ENCODE results near the gene FAM167B. TPM values are rescaled to one million over a fixed set of nuclear protein-coding genes. Genes with fewer than 3 reads are reported as not detected.

The FAM167B gene
- 0.49 TPM in 1 of 2 replicates, not detected in the other for total RNA-seq (2014; rRNA removed; shearing (Covaris generic))

- DNase-seq (ENCODE audit: low read depth), result peak; percentile 61
These were observed at the start of gene FAM167B for GRCh38 chr1:32246888-32247273. Gene FAM167B (plus strand): TSS chr1:32247222. CDS start chr1:32247422, 200 bp downstream.

GRCh38 chr1:32197837-32198236, 49.2 kb upstream of the FAM167B start:
- no peak for DNase-seq (ENCODE audit: low read depth)

GRCh38 chr1:32198237-32199042, 48.6 kb upstream of the FAM167B start:
- no peak for DNase-seq (ENCODE audit: low read depth)

- no peak for DNase-seq (ENCODE audit: low read depth)
These were observed 47.8 kb upstream of the FAM167B start for GRCh38 chr1:32199043-32199716.

- no peak for DNase-seq (ENCODE audit: low read depth)
These were observed 47.3 kb upstream of the FAM167B start for GRCh38 chr1:32199717-32200072.

GRCh38 chr1:32200226-32201010, 46.6 kb upstream of the FAM167B start, which contains the start of gene CCDC28B:
Gene CCDC28B (plus strand): TSS chr1:32200595. CDS start chr1:32201936, 1,341 bp downstream.
- peak; percentile 63 for DNase-seq (ENCODE audit: low read depth)

GRCh38 chr1:32201011-32201855, 45.8 kb upstream of the FAM167B start:
- DNase-seq (ENCODE audit: low read depth), result peak; percentile 63

- DNase-seq (ENCODE audit: low read depth), result no peak
These were observed 42.1 kb upstream of the FAM167B start for GRCh38 chr1:32204943-32205361.

- DNase-seq (ENCODE audit: low read depth), result peak; percentile 77
These were observed 41.3 kb upstream of the FAM167B start, which contains the start of gene IQCC for GRCh38 chr1:32205401-32206370. Gene IQCC (plus strand): TSS chr1:32205671. CDS start chr1:32205682, 11 bp downstream.

- DNase-seq (ENCODE audit: low read depth), result no peak
These were observed 38.6 kb upstream of the FAM167B start for GRCh38 chr1:32208469-32208868.

GRCh38 chr1:32208891-32209328, 38.1 kb upstream of the FAM167B start, which contains the start of gene DCDC2B:
Gene DCDC2B (plus strand): TSS chr1:32209089. CDS start chr1:32209094, 5 bp downstream.
- peak; percentile 72 for DNase-seq (ENCODE audit: low read depth)

GRCh38 chr1:32215629-32216480, 31.2 kb upstream of the FAM167B start:
- DNase-seq (ENCODE audit: low read depth), result peak; percentile 64

- DNase-seq (ENCODE audit: low read depth), result no peak
These were observed 30.5 kb upstream of the FAM167B start for GRCh38 chr1:32216566-32216965.

GRCh38 chr1:32219022-32219421, 28.0 kb upstream of the FAM167B start:
- no peak for DNase-seq (ENCODE audit: low read depth)

- DNase-seq (ENCODE audit: low read depth), result no peak
These were observed 26.1 kb upstream of the FAM167B start for GRCh38 chr1:32220746-32221580.

- DNase-seq (ENCODE audit: low read depth), result no peak
These were observed 25.4 kb upstream of the FAM167B start for GRCh38 chr1:32221581-32221979.

GRCh38 chr1:32221980-32222755, 24.9 kb upstream of the FAM167B start, which contains the start of the genes EIF3I and TMEM234:
Gene EIF3I (plus strand): TSS chr1:32222407. CDS start chr1:32222442, 35 bp downstream.
Gene TMEM234 (minus strand): TSS chr1:32222353. CDS start chr1:32222322, 31 bp downstream.
- peak; percentile 90 for DNase-seq (ENCODE audit: low read depth)
